Tibial nerve (tissue), 4 donors: ENCODE measurements around the gene RSPH3.

Source experiments
- EP300 ChIP-seq, 2 donors: sonication (generic); formaldehyde crosslinking; IDR thresholded peaks; one replicate each; pipeline ENCODE4 v1.6.1; 2017; ENCODE audit warnings: antibody characterized with exemption in 2 of 2, mild to moderate bottlenecking in 1 of 2
- TF ChIP-seq, protein P1 (sequence below), 5 experiments: fragments of 200-600 bp in 3 of 5; fragments of 450-650 bp in 2 of 5; sonication (generic) in 3 of 5; IDR thresholded peaks; one replicate each; pipeline ENCODE4 v1.5.1; 2016 to 2019; ENCODE audit warnings: antibody characterized with exemption in 5 of 5, mild to moderate bottlenecking in 3 of 5, moderate library complexity in 2 of 5

DNA sequence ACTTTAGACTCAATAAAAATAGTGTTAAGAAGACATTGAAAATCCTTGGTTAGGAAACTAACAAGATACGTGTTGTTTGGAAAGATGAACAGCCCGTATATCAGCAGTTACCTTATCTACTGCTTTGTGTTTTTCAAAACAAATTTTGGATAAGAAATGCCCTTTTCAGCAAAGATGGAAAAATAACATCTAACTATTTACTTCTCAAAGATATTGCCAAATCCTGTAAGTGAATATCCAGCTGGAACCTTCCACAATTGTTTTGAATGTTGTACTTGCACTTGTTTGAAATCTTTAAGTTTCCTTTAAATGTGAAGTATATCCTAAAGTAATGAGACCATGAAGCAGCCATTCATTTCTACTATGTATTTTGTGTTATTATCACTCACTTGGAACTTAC lies 30.2 kb upstream of the RSPH3 start:
- TF ChIP-seq, protein P1, sequence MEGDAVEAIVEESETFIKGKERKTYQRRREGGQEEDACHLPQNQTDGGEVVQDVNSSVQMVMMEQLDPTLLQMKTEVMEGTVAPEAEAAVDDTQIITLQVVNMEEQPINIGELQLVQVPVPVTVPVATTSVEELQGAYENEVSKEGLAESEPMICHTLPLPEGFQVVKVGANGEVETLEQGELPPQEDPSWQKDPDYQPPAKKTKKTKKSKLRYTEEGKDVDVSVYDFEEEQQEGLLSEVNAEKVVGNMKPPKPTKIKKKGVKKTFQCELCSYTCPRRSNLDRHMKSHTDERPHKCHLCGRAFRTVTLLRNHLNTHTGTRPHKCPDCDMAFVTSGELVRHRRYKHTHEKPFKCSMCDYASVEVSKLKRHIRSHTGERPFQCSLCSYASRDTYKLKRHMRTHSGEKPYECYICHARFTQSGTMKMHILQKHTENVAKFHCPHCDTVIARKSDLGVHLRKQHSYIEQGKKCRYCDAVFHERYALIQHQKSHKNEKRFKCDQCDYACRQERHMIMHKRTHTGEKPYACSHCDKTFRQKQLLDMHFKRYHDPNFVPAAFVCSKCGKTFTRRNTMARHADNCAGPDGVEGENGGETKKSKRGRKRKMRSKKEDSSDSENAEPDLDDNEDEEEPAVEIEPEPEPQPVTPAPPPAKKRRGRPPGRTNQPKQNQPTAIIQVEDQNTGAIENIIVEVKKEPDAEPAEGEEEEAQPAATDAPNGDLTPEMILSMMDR (IDR thresholded peaks at IDR 0.05), result no peak
- no peak for TF ChIP-seq EP300 (IDR thresholded peaks at IDR 0.05)
